Tibial nerve (tissue), 4 donors: ENCODE measurements around the gene HES4.

Experiments
- EP300 ChIP-seq, 2 donors: sonication (generic); formaldehyde crosslinking; IDR thresholded peaks; one replicate each; pipeline ENCODE4 v1.6.1; 2017; ENCODE audit warnings: antibody characterized with exemption in 2 of 2, mild to moderate bottlenecking in 1 of 2
- POLR2A ChIP-seq, 2 donors: fragments of 450-650 bp; IDR thresholded peaks; one replicate each; pipeline ENCODE4 v1.6.1; 2017; ENCODE audit warnings: antibody characterized with exemption in 2 of 2, mild to moderate bottlenecking in 2 of 2, moderate library complexity in 2 of 2
- TF ChIP-seq, protein P1 (sequence below), 5 experiments: fragments of 200-600 bp in 3 of 5; fragments of 450-650 bp in 2 of 5; sonication (generic) in 3 of 5; IDR thresholded peaks; one replicate each; pipeline ENCODE4 v1.5.1; 2016 to 2019; ENCODE audit warnings: antibody characterized with exemption in 5 of 5, mild to moderate bottlenecking in 3 of 5, moderate library complexity in 2 of 5

DNA sequence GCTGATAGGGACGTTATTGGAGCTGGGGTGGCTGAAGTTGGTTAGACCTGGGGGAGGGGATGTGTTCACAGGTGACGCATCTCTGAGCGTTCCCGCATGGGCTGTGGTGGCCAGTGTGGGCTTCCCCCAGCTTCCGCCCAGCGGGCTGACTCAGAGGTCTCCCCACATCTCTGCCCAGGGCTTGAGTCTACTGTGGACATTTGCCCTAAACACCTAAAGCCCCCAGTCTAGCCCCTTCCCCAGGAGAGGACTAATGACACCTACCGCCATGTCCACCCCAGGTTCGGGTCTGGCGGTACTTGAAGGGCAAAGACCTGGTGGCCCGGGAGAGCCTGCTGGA lies 22.0 kb upstream of the HES4 start:
- TF ChIP-seq, protein P1, sequence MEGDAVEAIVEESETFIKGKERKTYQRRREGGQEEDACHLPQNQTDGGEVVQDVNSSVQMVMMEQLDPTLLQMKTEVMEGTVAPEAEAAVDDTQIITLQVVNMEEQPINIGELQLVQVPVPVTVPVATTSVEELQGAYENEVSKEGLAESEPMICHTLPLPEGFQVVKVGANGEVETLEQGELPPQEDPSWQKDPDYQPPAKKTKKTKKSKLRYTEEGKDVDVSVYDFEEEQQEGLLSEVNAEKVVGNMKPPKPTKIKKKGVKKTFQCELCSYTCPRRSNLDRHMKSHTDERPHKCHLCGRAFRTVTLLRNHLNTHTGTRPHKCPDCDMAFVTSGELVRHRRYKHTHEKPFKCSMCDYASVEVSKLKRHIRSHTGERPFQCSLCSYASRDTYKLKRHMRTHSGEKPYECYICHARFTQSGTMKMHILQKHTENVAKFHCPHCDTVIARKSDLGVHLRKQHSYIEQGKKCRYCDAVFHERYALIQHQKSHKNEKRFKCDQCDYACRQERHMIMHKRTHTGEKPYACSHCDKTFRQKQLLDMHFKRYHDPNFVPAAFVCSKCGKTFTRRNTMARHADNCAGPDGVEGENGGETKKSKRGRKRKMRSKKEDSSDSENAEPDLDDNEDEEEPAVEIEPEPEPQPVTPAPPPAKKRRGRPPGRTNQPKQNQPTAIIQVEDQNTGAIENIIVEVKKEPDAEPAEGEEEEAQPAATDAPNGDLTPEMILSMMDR (IDR thresholded peaks at IDR 0.05), result no peak
- TF ChIP-seq EP300 (IDR thresholded peaks at IDR 0.05) (no peak), POLR2A (IDR thresholded peaks at IDR 0.05) (no peak)
